Gastrocnemius medialis (tissue), 4 donors: ENCODE results near the gene NTM. TPM values are rescaled to one million over a fixed set of nuclear protein-coding genes. Genes with fewer than 3 reads are reported as not detected.

Source experiments
- ATAC-seq, 2 donors: fragments of 150-250 bp; one replicate each; pipeline ENCODE4 v1.9.1; 2016
- DNase-seq, 2 donors: peaks; one replicate each; pipeline ENCODE4 v3.0.0-alpha.2; 2019
- H3K27ac ChIP-seq, 4 donors: fragments of 200-600 bp; sonication (generic); 1 replicate in 1 of 4; 2 replicates in 3 of 4; pipeline ENCODE4 v1.5.1; 2016 to 2018; ENCODE audit warnings: mild to moderate bottlenecking in 2 of 4, moderate library complexity in 1 of 4
- H3K27me3 ChIP-seq, 3 donors: fragments of 200-600 bp; sonication (generic) in 2 of 3; 1 replicate in 1 of 3; 2 replicates in 2 of 3; pipeline versions ENCODE4 v1.5.1 to v1.6.0; 2016 to 2019; ENCODE audit warnings: mild to moderate bottlenecking in 1 of 3, moderate library complexity in 1 of 3
- H3K36me3 ChIP-seq, 2 donors: fragments of 200-600 bp; sonication (generic) in 1 of 2; one replicate each; pipeline ENCODE4 v1.5.1; 2017 to 2018
- H3K4me1 ChIP-seq, 2 donors: fragments of 200-600 bp; sonication (generic) in 1 of 2; one replicate each; pipeline ENCODE4 v1.5.1; 2016 to 2017; ENCODE audit warnings: mild to moderate bottlenecking in 2 of 2
- H3K4me3 ChIP-seq, 4 donors: fragments of 200-600 bp; sonication (generic) in 3 of 4; 1 replicate in 1 of 4; 2 replicates in 3 of 4; pipeline ENCODE4 v1.5.1; 2016 to 2019; ENCODE audit warnings: mild to moderate bottlenecking in 2 of 4
- H3K9me3 ChIP-seq, 3 donors: fragments of 200-600 bp; sonication (generic) in 2 of 3; 1 replicate in 1 of 3; 2 replicates in 2 of 3; pipeline ENCODE4 v1.5.1; 2016 to 2019
- POLR2A ChIP-seq, 2 donors: fragments of 450-650 bp; IDR thresholded peaks; one replicate each; pipeline ENCODE4 v1.6.1; 2017; ENCODE audit warnings: antibody characterized with exemption in 2 of 2, mild to moderate bottlenecking in 2 of 2, moderate library complexity in 2 of 2
- in situ Hi-C, 4 donors: fragments of 200-750 bp; cut with MboI; loops; one replicate each; pipeline versions ENCODE4 v1.15.0 to v1.8.0; 2017; ENCODE audit warnings: low sequenced_read_pairs in 4 of 4
- intact Hi-C: fragments of 100-400 bp; cut with DNase I; formaldehyde crosslinking; loops from one replicate; pipeline ENCODE4 v1.15.1; 2023; ENCODE audit warnings: low total_unique reads
- total RNA-seq, 4 donors: library from RNA; depleted of rRNA; stranded (reverse); fragments of >200 nt; gene quantifications; one replicate each; pipeline versions ENCODE4 v1.1.0 to v1.2.3, GENCODE V29; 2016
- TF ChIP-seq, protein P1 (sequence below), 5 experiments: fragments of 450-650 bp in 3 of 5; fragments of 200-600 bp in 2 of 5; sonication (generic) in 2 of 5; IDR thresholded peaks in 4 of 5; conservative IDR thresholded peaks in 1 of 5; 1 replicate in 4 of 5; 2 replicates in 1 of 5; pipeline ENCODE4 v1.5.1; 2016 to 2019; ENCODE audit warnings: antibody characterized with exemption in 5 of 5, mild to moderate bottlenecking in 3 of 5, moderate library complexity in 3 of 5

The NTM gene
- total RNA-seq, 4 donors from 2014 or later = 0.69 TPM; not detected in 3

DNA sequence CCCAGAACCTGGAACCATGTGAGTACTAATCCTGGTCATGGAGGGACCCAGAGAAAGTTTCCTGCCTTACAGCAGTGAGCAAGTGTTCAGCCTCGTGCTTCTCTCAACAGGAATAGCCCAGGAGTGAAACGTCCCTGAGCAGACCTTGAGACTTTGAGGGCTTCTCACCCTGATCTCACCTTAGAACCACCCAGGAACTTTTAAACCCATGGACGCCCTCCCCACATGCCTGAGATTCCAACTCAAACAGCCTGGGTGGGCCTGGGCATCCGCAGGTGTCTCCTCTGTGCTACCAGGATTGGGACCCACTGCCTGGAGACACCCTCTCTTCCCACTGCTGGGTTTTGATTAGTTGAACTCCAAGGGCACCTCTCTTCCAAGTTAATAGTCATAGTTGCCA lies 297.2 kb downstream of the NTM start:
- DNase-seq (no peak), ATAC-seq (no peak)
- TF ChIP-seq, protein P1, sequence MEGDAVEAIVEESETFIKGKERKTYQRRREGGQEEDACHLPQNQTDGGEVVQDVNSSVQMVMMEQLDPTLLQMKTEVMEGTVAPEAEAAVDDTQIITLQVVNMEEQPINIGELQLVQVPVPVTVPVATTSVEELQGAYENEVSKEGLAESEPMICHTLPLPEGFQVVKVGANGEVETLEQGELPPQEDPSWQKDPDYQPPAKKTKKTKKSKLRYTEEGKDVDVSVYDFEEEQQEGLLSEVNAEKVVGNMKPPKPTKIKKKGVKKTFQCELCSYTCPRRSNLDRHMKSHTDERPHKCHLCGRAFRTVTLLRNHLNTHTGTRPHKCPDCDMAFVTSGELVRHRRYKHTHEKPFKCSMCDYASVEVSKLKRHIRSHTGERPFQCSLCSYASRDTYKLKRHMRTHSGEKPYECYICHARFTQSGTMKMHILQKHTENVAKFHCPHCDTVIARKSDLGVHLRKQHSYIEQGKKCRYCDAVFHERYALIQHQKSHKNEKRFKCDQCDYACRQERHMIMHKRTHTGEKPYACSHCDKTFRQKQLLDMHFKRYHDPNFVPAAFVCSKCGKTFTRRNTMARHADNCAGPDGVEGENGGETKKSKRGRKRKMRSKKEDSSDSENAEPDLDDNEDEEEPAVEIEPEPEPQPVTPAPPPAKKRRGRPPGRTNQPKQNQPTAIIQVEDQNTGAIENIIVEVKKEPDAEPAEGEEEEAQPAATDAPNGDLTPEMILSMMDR (IDR thresholded peaks at IDR 0.05 in 4 of 5, conservative IDR thresholded peaks at IDR 0.05 in 1 of 5) = no peak
- no peak for TF ChIP-seq POLR2A (IDR thresholded peaks at IDR 0.05)
- Histone ChIP-seq H3K27me3 (no peaks in the 10 kb centered on the region), H3K27ac (no peak overlapping the region), H3K4me1 (no peaks in the 10 kb centered on the region), H3K36me3 (no peaks in the 10 kb centered on the region), H3K4me3 (no peak overlapping the region), H3K9me3 (no peaks in the 10 kb centered on the region)
- in situ Hi-C loops (loop anchor here in 2 of 4 donors (25.0 kb wide), 1 partner anchor 605 kb away; no protein-coding TSS in a partner anchor), intact Hi-C loops (no loop called here)

DNA sequence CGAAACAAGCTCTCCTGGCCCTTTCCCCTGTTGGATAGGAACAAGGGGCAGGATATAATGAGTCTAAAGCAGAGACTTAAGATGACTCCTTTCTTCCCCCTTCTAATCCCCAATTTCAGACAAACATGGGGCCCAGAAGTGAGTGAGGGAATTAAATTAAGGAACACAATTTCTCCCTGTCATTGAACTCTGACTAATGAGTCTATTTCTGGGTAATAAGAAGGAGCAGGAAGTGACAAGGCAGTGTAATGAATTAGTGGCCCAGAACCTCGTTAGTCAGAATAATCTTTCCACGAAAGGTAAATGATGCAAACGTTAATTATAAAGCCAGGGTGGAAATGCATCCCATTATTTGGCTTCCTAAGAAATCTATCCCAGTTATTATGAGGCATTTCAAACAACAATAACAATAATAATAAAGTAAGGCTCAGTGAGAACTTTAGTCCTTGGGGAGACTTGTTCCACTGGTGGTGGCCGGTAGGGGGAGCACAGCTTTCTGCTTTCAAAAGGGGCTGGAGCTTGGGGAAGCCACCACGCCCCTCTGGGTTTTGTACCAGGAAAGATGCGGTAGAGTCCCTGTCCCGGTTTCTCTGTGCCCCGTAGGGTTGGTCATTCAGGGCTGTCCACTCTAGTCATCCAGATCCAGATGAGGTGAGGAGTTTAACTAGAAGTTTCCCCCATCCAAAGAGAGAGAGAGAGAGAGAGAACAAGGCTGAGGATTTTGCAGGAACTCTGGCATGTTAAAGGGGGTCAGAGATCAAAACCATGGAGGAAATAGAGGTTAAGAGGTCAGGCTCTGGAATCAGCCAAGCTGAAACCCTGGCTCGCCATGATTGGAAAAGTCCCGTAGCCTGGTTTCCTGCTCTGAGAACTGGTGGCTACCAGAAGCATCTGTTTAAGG lies 298.3 kb downstream of the NTM start:
- no peak overlapping the region for H3K4me3 ChIP-seq
- DNase-seq = no peak

DNA sequence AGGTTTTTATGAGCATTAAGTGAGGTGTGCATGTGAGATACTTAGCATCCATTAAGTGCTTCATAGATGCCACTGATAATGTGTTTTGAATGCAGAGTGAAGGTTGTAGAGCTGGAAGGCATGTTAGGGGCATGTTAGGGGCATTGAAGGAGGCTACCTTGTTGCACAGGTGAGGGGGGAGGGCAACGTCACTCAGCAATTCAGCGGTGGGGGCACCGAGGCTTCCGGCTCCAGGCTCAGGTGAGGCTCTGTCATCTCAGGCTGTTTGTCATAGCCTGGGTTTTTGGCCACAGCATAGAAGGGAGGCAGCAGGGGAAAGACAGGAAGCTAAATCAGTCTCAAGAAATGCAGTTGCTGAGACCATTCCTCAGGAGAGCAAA lies 299.0 kb downstream of the NTM start:
- Histone ChIP-seq H3K36me3 (no peaks in the 10 kb centered on the region), H3K27ac (no peak overlapping the region), H3K9me3 (no peaks in the 10 kb centered on the region), H3K4me1 (no peaks in the 10 kb centered on the region), H3K4me3 (no peak overlapping the region), H3K27me3 (no peaks in the 10 kb centered on the region)
- ATAC-seq (no peak), DNase-seq (no peak)
- in situ Hi-C loops = loop anchor here in 2 of 4 donors (25.0 kb wide), 1 partner anchor 607 kb away; no protein-coding TSS in a partner anchor
- intact Hi-C loops = no loop called here
- TF ChIP-seq POLR2A (IDR thresholded peaks at IDR 0.05) = no peak
- TF ChIP-seq, protein P1 (IDR thresholded peaks at IDR 0.05 in 4 of 5, conservative IDR thresholded peaks at IDR 0.05 in 1 of 5) = no peak

More for the DNA sequence above, 298.3 kb downstream of the NTM start:
- no peak for ATAC-seq
- Histone ChIP-seq H3K9me3 (no peaks in the 10 kb centered on the region), H3K27me3 (no peaks in the 10 kb centered on the region), H3K36me3 (no peaks in the 10 kb centered on the region), H3K4me1 (no peaks in the 10 kb centered on the region), H3K27ac (no peak overlapping the region)
- intact Hi-C loops = no loop called here
- in situ Hi-C loops = loop anchor here in 2 of 4 donors (25.0 kb wide), 1 partner anchor 606 kb away; no protein-coding TSS in a partner anchor
- no peak for TF ChIP-seq POLR2A (IDR thresholded peaks at IDR 0.05)
- TF ChIP-seq, protein P1 (IDR thresholded peaks at IDR 0.05 in 4 of 5, conservative IDR thresholded peaks at IDR 0.05 in 1 of 5) = no peak

DNA sequence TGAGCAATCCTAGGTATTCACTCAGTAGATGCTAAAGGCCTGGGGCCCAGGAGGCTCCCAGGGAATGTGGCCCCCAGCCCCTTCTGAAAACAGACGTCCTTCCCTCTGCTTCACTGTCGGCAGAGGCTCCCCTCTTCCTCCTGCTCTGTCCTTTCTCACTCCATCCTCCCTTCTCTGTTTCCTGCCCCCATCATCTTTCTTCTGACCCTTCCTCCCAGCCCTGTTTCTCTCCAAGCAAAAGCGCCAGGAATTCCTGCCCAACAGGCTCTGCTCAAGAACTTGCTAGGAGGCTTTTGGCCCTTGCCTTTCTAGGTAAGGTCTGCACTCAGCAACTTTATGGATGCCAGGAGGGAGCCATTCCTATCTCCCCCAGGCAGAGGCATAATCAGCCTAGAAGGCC lies 300.5 kb downstream of the NTM start:
- H3K4me1 ChIP-seq = no peaks in the 10 kb centered on the region
- ATAC-seq = no peak
- no peaks in the 10 kb centered on the region for H3K36me3 ChIP-seq
- no peak for DNase-seq
- H3K4me3 ChIP-seq = no peak overlapping the region
- intact Hi-C loops (loop anchor here (5.0 kb wide), 3 partner anchors 89 to 749 kb away; no protein-coding TSS in a partner anchor), in situ Hi-C loops (loop anchor here in 3 of 4 donors (10.0 to 25.0 kb wide), 3 partner anchors 606 to 746 kb away; no protein-coding TSS in a partner anchor)
- H3K27ac ChIP-seq = no peak overlapping the region
- no peaks in the 10 kb centered on the region for H3K27me3 ChIP-seq
- no peaks in the 10 kb centered on the region for H3K9me3 ChIP-seq
- no peak for TF ChIP-seq POLR2A (IDR thresholded peaks at IDR 0.05)
- TF ChIP-seq, protein P1 (IDR thresholded peaks at IDR 0.05 in 4 of 5, conservative IDR thresholded peaks at IDR 0.05 in 1 of 5) = no peak
